ENCODE measurements around the gene CPSF3. TPM values are rescaled to one million over a fixed set of nuclear protein-coding genes. Genes with fewer than 3 reads are reported as not detected.

Gene CPSF3
- total RNA-seq, 1 experiment from 2014 or later = 68.5 TPM

- H3K36me3 ChIP-seq (ENCODE audit: control insufficient read depth in 1 of 2, insufficient read depth in 2 of 2, low read length in 2 of 2) = no peaks in the 10 kb centered on the region
- no peaks in the 10 kb centered on the region for H3K9me3 ChIP-seq (ENCODE audit: control insufficient read depth in 1 of 2, insufficient read depth in 1 of 2, low read depth in 1 of 2, low read length in 2 of 2)
- peak; percentile 73 for ATAC-seq
- H3K27me3 ChIP-seq (ENCODE audit: insufficient read depth, low read length) = no peaks in the 10 kb centered on the region
- ChIA-PET RAD21 (ENCODE audit: low non-redundant PET in 1 of 2, low total read pairs in 2 of 2, uncharacterized antibody in 2 of 2, unreplicated experiment in 2 of 2) (no interaction called here), CTCF (interaction anchor here (1.3 to 2.1 kb wide), 2 partner anchors 10 to 243 kb away, joined by 3 to 6 read pairs; no protein-coding TSS in a partner anchor), POLR2A (no interaction called here)
- peaks cover 58 to 70% of the 10 kb centered on the region in 2 experiments for H3K4me1 ChIP-seq (ENCODE audit: control insufficient read depth in 1 of 2, insufficient read depth in 2 of 2, low read length in 2 of 2)
- BruUV-seq (replicated peaks) = no TSS peak
- H3K27ac ChIP-seq (ENCODE audit: low read depth, low read length) = peak overlapping the region; percentile 73
- DNase-seq (ENCODE audit: low read depth, low spot score) = peak; percentile 71
- H3K9me2 ChIP-seq (ENCODE audit: insufficient read depth) = no peaks in the 10 kb centered on the region
- peak overlapping the region; percentile 50 for H3K9ac ChIP-seq (ENCODE audit: low read length)
- H4K20me1 ChIP-seq (ENCODE audit: insufficient read depth) = no peaks in the 10 kb centered on the region
- H2AFZ ChIP-seq (ENCODE audit: low read depth, low read length, poor library complexity, severe bottlenecking) = no peak overlapping the region
- intact Hi-C loops (cut with micrococcal nuclease) = no loop called here
- H3K4me3 ChIP-seq (replicated peaks in 1 of 2; ENCODE audit: low read depth in 1 of 2, low read length in 2 of 2) = peak overlapping the region in 1 of 2 experiments; percentile 28; a peak in 2 of 4 replicates
- no peaks in the 10 kb centered on the region for H3K79me2 ChIP-seq (ENCODE audit: insufficient read depth, low read length)
- H3K4me2 ChIP-seq (ENCODE audit: low read length) = peak overlapping the region; percentile 74
- TF ChIP-seq ELF1 (IDR thresholded peaks at IDR 0.05; ENCODE audit: borderline replicate concordance, low read depth) = no peak
- TF ChIP-seq YY1 (IDR thresholded peaks at IDR 0.05; ENCODE audit: extremely low read depth, insufficient replicate concordance, low read depth, low read length) = peak; percentile 3
- TF ChIP-seq POLR2AphosphoS5 (IDR thresholded peaks at IDR 0.05; ENCODE audit: low read depth, low read length) = peak; percentile 18; the same call in 1 of the 2 replicates
- peak; percentile 54; the same call in 1 of the 2 replicates for TF ChIP-seq JUND (IDR thresholded peaks at IDR 0.05)
- TF ChIP-seq EZH2 (IDR thresholded peaks at IDR 0.05) = no peak
- TF ChIP-seq, protein P1, sequence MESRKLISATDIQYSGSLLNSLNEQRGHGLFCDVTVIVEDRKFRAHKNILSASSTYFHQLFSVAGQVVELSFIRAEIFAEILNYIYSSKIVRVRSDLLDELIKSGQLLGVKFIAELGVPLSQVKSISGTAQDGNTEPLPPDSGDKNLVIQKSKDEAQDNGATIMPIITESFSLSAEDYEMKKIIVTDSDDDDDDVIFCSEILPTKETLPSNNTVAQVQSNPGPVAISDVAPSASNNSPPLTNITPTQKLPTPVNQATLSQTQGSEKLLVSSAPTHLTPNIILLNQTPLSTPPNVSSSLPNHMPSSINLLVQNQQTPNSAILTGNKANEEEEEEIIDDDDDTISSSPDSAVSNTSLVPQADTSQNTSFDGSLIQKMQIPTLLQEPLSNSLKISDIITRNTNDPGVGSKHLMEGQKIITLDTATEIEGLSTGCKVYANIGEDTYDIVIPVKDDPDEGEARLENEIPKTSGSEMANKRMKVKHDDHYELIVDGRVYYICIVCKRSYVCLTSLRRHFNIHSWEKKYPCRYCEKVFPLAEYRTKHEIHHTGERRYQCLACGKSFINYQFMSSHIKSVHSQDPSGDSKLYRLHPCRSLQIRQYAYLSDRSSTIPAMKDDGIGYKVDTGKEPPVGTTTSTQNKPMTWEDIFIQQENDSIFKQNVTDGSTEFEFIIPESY (IDR thresholded peaks at IDR 0.05; ENCODE audit: extremely low read depth, insufficient replicate concordance, low read length) = peak; percentile 3
- peak; percentile 59 for TF ChIP-seq MAX (IDR thresholded peaks at IDR 0.05)
- no peak for TF ChIP-seq ZFX (IDR thresholded peaks at IDR 0.05)
- no peak for TF ChIP-seq POLR2A (IDR thresholded peaks at IDR 0.05; ENCODE audit: borderline replicate concordance, extremely low read depth, insufficient read depth, insufficient read length)
- no peak for TF ChIP-seq TCF7L2 (IDR thresholded peaks at IDR 0.05; ENCODE audit: borderline replicate concordance, extremely low read depth, insufficient read depth, insufficient read length)
- peak; percentile 88 for TF ChIP-seq CEBPB (IDR thresholded peaks at IDR 0.05; ENCODE audit: low read depth)
- peak; percentile 79 for TF ChIP-seq FOSL1 (IDR thresholded peaks at IDR 0.05; ENCODE audit: low read depth)
- TF ChIP-seq, protein P2, sequence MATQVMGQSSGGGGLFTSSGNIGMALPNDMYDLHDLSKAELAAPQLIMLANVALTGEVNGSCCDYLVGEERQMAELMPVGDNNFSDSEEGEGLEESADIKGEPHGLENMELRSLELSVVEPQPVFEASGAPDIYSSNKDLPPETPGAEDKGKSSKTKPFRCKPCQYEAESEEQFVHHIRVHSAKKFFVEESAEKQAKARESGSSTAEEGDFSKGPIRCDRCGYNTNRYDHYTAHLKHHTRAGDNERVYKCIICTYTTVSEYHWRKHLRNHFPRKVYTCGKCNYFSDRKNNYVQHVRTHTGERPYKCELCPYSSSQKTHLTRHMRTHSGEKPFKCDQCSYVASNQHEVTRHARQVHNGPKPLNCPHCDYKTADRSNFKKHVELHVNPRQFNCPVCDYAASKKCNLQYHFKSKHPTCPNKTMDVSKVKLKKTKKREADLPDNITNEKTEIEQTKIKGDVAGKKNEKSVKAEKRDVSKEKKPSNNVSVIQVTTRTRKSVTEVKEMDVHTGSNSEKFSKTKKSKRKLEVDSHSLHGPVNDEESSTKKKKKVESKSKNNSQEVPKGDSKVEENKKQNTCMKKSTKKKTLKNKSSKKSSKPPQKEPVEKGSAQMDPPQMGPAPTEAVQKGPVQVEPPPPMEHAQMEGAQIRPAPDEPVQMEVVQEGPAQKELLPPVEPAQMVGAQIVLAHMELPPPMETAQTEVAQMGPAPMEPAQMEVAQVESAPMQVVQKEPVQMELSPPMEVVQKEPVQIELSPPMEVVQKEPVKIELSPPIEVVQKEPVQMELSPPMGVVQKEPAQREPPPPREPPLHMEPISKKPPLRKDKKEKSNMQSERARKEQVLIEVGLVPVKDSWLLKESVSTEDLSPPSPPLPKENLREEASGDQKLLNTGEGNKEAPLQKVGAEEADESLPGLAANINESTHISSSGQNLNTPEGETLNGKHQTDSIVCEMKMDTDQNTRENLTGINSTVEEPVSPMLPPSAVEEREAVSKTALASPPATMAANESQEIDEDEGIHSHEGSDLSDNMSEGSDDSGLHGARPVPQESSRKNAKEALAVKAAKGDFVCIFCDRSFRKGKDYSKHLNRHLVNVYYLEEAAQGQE (IDR thresholded peaks at IDR 0.05; ENCODE audit: low read depth) = no peak
- no peak for TF ChIP-seq ZNF274 (IDR thresholded peaks at IDR 0.05; ENCODE audit: low read depth, low read length)
- TF ChIP-seq EZH2phosphoT487 (IDR thresholded peaks at IDR 0.05; ENCODE audit: borderline replicate concordance) = no peak
- no peak for TF ChIP-seq SIN3A (IDR thresholded peaks at IDR 0.05; ENCODE audit: low read depth)
- 0 out of 2 replicates have a peak, but pooled peaks have one; percentile 32 for TF ChIP-seq CBX3 (IDR thresholded peaks at IDR 0.05; ENCODE audit: low read depth)
- no peak for TF ChIP-seq SRF (IDR thresholded peaks at IDR 0.05; ENCODE audit: low read depth)
Measured at GRCh38 chr2:9380702-9381628, 42.5 kb upstream of the CPSF3 start.

All from HCT116 (cell line).